Pancreas (tissue), 10 donors: ENCODE measurements around the gene SEMA5A. TPM values are rescaled to one million over a fixed set of nuclear protein-coding genes. Genes with fewer than 3 reads are reported as not detected.

Source experiments
- ATAC-seq, 4 donors: fragments of 200-7000 bp; cut with Tn5 transposase; one replicate each; pipeline versions ENCODE4 v1.8.0 to v1.9.1; 2020; ENCODE audit warnings: mild to moderate bottlenecking in 4 of 4, moderate library complexity in 4 of 4
- DNase-seq, 6 donors: peaks; one replicate each; pipeline ENCODE4 v3.0.0-alpha.2; 2020
- FAIRE-seq: peaks from 2 replicates; lab custom pipeline; 2012; peaks lifted over from hg19 to GRCh38; lab: Jason Lieb, UNC
- H3K27ac ChIP-seq, 4 donors: fragments of 200-600 bp; sonication (generic); 1 replicate in 3 of 4; 2 replicates in 1 of 4; pipeline versions ENCODE4 v1.5.0 to v1.8.0; 2020
- H3K27me3 ChIP-seq, 4 donors: fragments of 200-600 bp; one replicate each; pipeline ENCODE4 v1.8.0; 2021
- H3K36me3 ChIP-seq, 3 donors: fragments of 200-600 bp; sonication (generic) in 1 of 3; one replicate each; pipeline versions ENCODE4 v1.5.0 to v1.8.0; 2020 to 2021
- H3K4me1 ChIP-seq, 3 donors: fragments of 200-600 bp; one replicate each; pipeline ENCODE4 v1.8.0; 2021
- H3K4me3 ChIP-seq, 4 donors: fragments of 200-600 bp; sonication (generic) in 2 of 4; one replicate each; pipeline versions ENCODE4 v1.5.0 to v1.8.0; 2020 to 2021
- H3K9me3 ChIP-seq, 4 donors: fragments of 200-600 bp; one replicate each; pipeline ENCODE4 v1.8.0; 2021
- CTCF ChIP-seq, 4 donors: fragments of 200-600 bp; sonication (generic) in 3 of 4; IDR thresholded peaks; one replicate each; pipeline versions ENCODE4 v1.5.0 to v1.8.0; 2021; ENCODE audit warnings: antibody characterized with exemption in 4 of 4
- WGBS, 2 donors: extraction: QIAGEN DNeasy Blood & Tissue Kit; methylation state at CpG; one replicate each; pipeline ENCODE4 v1.1.7; 2013; 5-methylcytosine and 5-hydroxymethylcytosine counted together
- intact Hi-C, 3 donors: fragments of 100-400 bp; cut with DNase I; formaldehyde crosslinking; loops; one replicate each; pipeline versions ENCODE4 v1.11.1 to v1.14.2; 2022
- polyA plus RNA-seq, 2 donors: library from polyadenylated mRNA; stranded (reverse); fragments of 200-250 nt; gene quantifications; one replicate each; pipeline ENCODE4 v1.2.3, GENCODE V29; 2013
- total RNA-seq, 6 donors: library from RNA; stranded (reverse); fragmentation: NEBNext Ultra II Directional in 4 of 6; extraction: Animal tissue kit (Norgen Biotek cat#: 25700) in 4 of 6; gene quantifications; one replicate each; pipeline versions ENCODE4 v1.2.1 to v1.2.4, GENCODE V29; 2021 to 2023
- donor health status: healthy with polysubstance abuse.
- donor health status: DM: no; HTN: no; CAD: no; lungs with moderate emphysema.
- donor health status: DM: no; HTN: no; CAD: no.
- donor health status: control.
- donor health status: control.
- donor health status: Bipolar disorder and iron deficiency.
- donor health status: DM: yes; HTN: yes; CAD: no.
- donor health status: DM: no; HTN: no; CAD: no.
- donor health status: DM: no; HTN: no; CAD: no.
- donor health status: DM: yes; HTN: yes; CAD: no.

The SEMA5A gene
- total and polyA plus RNA-seq, 8 donors, result 0.91 to 14.0 (median 6.4) TPM

- FAIRE-seq (no peak), ATAC-seq (no peak), DNase-seq (no peak)
- no peaks in the 10 kb centered on the region for H3K27me3 ChIP-seq
- H3K36me3 ChIP-seq, result no peaks in the 10 kb centered on the region
- TF ChIP-seq CTCF (IDR thresholded peaks at IDR 0.05), result no peak
- no peak overlapping the region for H3K4me3 ChIP-seq
- no peaks in the 10 kb centered on the region for H3K4me1 ChIP-seq
- no peaks in the 10 kb centered on the region for H3K9me3 ChIP-seq
- WGBS, 2 donors, result 74 to 89% methylated on average over 2 of the region's 2 CpGs
- intact Hi-C loops, result no loop called here
- no peak overlapping the region for H3K27ac ChIP-seq
Measured at GRCh38 chr5:9537223-9538141, 8.4 kb downstream of the SEMA5A start.

GRCh38 chr5:9536717-9537116 lies 9.2 kb downstream of the SEMA5A start:
- no peak for FAIRE-seq
- Histone ChIP-seq H3K9me3 (no peaks in the 10 kb centered on the region), H3K4me1 (no peaks in the 10 kb centered on the region), H3K36me3 (no peaks in the 10 kb centered on the region), H3K4me3 (no peak overlapping the region), H3K27me3 (no peaks in the 10 kb centered on the region), H3K27ac (no peak overlapping the region)
- TF ChIP-seq CTCF (IDR thresholded peaks at IDR 0.05), result no peak
- ATAC-seq, result no peak
- WGBS, 2 donors, result 53 to 57% methylated on average over 2 of the region's 2 CpGs
- intact Hi-C loops, result no loop called here
- DNase-seq, result no peak

GRCh38 chr5:9534881-9535517 lies 10.9 kb downstream of the SEMA5A start:
- no peaks in the 10 kb centered on the region for H3K27me3 ChIP-seq
- FAIRE-seq, result no peak
- intact Hi-C loops, result no loop called here
- ATAC-seq, result no peak
- 92% methylated on average over 15 of the region's 15 CpGs for WGBS, 2 donors
- no peak for TF ChIP-seq CTCF (IDR thresholded peaks at IDR 0.05)
- H3K36me3 ChIP-seq, result no peaks in the 10 kb centered on the region
- no peak overlapping the region for H3K4me3 ChIP-seq
- no peak for DNase-seq
- no peak overlapping the region for H3K27ac ChIP-seq
- H3K9me3 ChIP-seq, result no peaks in the 10 kb centered on the region
- no peaks in the 10 kb centered on the region for H3K4me1 ChIP-seq

- FAIRE-seq (no peak), ATAC-seq (no peak), DNase-seq (no peak)
- intact Hi-C loops, result no loop called here
- no peaks in the 10 kb centered on the region for H3K36me3 ChIP-seq
- TF ChIP-seq CTCF (IDR thresholded peaks at IDR 0.05), result no peak
- no peaks in the 10 kb centered on the region for H3K9me3 ChIP-seq
- H3K27ac ChIP-seq, result no peak overlapping the region
- no peak overlapping the region for H3K4me3 ChIP-seq
- 94 to 96% methylated on average over 7 of the region's 7 CpGs for WGBS, 2 donors
- no peaks in the 10 kb centered on the region for H3K27me3 ChIP-seq
- H3K4me1 ChIP-seq, result no peaks in the 10 kb centered on the region
Measured at GRCh38 chr5:9533562-9534364, 12.1 kb downstream of the SEMA5A start.
